Left kidney (tissue), 2 donors: Measurements from ENCODE around the gene RGS16. TPM values are rescaled to one million over a fixed set of nuclear protein-coding genes. Genes with fewer than 3 reads are reported as not detected.

Experiments used
- DNase-seq: peaks from one replicate; pipeline ENCODE4 v3.0.0-alpha.2; 2013
- polyA plus RNA-seq: library from polyadenylated mRNA; unstranded; fragments of 120-200 nt; gene quantifications from one replicate; pipeline ENCODE4 v1.2.1, GENCODE V29; 2013; ENCODE audit not compliant: insufficient read length

The RGS16 gene
- polyA plus RNA-seq, 1 donor, result 0.96 TPM

DNA sequence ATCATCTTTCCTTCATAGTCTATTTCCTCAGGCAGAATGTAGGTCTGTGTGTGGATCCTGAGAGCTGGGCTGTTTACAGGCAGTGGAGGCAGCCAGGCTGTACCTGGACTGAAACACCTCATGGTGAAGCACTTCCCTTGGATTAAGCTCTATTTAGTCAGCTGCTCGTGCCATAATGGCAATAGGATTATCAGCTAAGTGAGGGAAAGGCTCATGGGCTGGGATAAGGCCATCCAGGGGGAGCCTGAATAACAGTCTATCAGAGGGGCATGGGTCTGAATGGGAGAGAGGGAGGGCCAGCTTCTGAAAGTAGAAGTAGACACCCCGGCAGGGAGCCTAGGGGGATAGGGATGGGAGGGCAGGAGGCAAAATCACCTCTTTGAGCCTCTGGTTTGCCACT lies 23.5 kb downstream of the RGS16 start:
- DNase-seq, result no peak

DNA sequence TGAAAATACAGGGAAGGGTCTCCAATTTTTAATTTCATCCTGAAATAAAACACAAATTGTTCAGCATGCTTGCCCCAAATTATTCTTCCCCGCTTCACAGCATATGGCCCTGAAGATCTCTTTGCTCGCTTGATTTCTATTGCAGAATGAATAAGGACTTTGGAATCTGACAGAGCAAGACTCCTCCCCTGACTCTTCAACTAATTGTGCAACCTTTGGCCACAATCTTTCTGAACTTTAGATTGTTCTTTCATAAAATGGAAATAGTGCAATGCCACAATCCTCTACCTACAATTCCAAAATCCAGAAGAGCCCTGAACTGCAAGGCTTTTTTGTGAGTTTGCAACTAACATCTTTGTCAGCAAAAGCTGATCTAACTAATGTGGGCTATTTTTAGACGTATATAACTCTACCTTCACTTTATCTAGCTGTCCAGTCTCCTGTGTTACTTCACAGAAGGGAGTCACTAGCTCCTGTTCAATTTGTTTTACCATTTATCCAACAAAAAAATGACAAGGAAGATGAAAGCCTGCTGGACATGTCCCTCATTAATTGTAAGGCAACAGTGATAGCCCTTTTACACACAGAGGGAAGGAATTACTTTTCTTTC lies 28.5 kb downstream of the RGS16 start:
- DNase-seq, result no peak

DNA sequence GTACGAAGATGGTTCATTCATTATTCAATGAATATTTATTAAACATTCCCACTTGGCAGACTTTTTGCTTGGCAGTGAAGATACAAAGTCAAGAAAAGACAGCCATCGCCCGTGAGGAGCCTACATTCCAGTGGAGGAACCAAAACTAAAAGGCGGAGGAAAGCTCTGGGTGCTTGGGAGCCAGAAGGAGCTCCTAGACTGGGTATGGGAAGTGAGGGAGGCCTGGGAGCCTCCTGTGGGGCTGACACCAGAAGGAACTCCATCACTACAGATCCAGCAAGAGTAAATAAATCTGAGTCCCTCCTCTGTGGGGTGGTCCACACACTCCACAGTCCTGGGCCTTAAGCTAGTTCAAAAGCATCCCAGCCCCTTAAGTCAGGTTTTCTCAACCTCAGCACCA lies 30.0 kb downstream of the RGS16 start:
- DNase-seq, result no peak

DNA sequence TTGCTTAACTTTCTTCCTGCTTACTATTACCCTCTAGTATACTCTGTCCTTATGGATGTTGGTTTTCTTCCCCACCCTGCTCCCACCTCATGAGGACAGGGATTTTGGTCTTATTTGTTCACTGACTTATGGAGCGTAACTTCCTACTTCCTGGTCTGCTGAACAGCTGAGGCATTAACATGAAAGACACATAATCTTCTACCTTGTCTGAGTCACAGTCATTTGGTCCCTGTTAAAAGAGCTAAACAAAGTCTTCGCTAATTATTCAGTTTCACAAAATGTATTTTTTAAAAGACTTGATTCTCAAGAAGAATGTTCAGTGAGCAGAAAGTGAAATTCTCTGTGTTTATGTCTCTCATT lies 33.6 kb downstream of the RGS16 start:
- no peak for DNase-seq

DNA sequence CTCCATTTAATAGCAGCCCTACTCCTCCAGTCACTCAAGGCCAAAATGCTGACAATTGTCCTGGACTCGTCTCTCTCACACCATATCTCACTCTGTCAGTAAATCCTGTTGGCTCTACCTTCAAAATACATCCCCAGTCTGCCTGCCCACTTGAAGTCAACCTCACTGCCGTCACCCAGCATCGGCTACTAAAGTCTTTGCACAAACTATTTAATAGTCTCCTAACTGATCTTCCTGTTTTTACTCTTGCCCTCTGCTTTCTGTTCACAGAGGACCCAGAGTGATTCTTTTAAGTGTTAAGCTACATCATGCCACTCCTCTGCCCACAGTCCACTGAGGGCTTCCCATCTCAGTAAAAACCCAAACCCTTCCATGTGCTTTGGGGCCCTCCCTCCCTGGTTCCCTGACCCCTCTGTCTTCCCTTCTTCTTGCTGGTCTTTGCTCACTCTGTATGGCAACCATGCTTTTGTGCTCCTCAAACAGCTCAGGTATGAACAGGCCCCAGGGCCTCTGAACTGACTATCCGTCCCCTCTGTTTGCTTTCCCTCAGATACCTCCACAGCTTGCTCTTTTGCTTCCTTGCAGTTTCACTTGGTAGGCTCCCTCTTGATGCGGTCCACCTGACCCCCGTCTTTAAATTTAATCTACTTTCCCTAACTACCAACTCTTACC lies 34.1 kb downstream of the RGS16 start:
- no peak for DNase-seq

DNA sequence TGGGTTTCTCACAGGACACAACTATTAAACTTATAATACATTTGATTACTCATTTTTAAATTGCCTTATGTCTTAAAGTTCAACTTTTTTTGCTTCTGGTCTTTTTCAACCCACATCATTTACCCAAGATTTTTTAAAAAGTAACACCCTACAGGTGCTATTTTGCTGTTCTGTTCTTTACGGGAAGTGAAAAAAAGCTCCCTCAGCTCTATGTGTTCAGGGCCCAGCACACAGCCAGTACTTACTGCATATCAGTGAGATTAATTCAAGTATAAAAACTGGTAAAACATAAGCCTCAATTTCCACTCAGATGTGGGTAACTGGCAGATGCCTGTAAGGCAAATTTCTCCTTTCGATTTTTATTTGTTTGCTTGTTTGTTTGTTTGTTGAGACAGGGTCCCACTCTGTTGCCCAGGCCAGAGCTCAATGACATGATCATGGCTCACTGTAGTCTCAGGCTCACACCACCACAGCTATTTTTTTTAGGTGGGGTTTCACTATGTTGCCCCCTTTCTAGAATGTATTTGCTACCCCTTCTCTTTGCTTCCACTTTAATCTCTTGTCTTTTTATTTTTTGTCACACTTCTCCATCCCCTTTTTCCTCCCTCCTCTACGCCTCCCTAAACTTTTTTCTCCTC lies 35.4 kb downstream of the RGS16 start:
- no peak for DNase-seq

DNA sequence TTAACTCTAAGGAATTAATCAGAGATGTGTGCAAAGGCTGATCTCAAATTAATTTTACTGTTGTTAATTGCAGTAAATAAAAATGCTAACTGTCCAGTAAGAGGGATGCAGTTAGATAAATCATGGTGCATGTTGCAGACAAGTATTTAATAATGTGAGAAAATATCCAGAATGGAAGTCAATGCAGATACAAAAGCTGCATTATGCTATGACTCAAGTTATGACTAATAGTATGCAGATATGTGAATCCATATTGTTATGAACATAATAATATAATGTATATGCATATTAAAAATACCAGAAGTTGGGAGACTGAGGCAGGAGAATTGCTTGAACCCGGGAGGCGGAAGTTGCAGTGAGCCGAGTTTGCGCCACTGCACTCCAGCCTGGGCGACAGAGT lies 36.6 kb downstream of the RGS16 start:
- DNase-seq, result no peak

DNA sequence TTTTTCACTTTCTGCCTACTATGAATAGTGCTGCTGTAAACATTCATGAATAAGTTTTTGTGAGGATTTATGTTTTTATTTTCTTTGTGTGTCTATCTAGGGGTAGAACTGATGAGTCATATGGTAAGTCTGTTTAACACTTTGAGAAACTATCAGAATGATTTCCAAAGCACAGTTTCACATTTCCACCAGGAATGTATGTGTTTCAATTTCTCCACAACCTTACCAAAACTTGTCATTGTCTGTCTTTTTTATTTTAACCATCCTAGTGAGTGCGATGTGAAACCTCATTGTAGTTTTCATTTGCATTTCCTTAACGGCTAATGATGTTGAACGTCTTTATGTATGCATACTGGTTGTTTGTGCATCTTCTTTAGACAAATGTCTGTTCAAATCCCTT lies 38.7 kb downstream of the RGS16 start:
- no peak for DNase-seq

DNA sequence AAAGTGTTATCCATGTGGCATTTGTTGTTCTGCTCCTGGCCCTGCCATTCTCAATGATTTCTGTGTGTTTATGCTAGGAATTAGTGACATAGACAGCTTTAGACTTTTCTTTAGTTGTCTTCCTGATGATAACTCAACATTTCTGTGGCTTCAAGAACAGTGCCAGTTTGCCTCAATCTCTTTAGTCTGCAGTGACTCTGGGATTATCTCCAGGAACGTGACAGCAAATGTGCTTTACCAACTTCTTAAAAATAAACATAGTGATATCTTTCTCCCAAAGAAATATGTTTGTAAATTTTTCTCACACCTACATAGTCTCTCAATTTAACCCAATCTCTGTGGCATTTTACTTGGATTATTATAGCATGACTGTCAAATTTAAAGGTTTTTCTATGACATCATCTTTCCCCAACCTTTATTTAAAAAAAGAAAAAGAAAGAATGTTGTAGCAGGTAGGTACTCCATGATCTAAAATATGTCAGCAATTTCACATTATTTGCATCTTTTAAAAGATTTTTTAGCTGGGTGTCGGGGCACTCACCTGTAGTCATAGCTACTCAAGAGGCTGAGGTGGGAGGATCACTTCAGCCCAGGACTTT lies 39.7 kb downstream of the RGS16 start:
- DNase-seq, result no peak

DNA sequence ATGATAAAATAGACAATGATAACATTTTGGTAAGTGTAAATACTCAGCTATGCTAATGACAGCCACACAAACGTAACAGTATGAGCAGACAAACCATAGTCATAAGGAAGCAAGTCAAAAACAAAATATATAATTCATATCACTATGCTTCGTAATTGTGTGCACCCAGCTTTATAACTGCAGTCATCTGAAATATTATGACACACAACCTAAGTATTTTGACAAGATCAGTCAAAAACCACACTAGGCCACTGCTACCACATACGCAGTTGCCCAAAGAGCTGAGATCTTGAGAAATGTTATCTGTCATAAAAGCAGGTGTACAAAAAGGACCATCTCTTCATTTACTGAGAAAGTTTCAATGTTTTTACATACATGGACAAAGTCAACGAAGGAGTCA lies 41.1 kb downstream of the RGS16 start:
- DNase-seq, result no peak

DNA sequence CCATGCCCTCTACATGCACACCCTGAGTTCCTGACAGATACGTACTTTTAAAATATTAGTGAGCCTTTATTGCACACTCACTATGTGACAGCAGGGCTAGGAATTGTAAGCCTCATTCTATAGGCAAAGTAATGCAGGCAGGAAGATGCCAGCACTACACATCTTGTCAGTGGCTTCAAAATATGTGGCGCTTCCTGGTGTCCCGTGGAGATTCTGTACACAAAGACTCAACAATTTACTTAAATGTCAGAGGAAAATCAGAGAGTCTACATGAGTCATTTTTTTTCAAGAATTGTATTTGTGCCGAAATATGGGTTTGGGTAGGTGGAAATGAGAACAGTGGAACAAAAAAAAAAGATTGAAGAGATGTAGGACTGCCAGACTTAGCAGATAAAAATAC lies 42.7 kb downstream of the RGS16 start:
- no peak for DNase-seq

DNA sequence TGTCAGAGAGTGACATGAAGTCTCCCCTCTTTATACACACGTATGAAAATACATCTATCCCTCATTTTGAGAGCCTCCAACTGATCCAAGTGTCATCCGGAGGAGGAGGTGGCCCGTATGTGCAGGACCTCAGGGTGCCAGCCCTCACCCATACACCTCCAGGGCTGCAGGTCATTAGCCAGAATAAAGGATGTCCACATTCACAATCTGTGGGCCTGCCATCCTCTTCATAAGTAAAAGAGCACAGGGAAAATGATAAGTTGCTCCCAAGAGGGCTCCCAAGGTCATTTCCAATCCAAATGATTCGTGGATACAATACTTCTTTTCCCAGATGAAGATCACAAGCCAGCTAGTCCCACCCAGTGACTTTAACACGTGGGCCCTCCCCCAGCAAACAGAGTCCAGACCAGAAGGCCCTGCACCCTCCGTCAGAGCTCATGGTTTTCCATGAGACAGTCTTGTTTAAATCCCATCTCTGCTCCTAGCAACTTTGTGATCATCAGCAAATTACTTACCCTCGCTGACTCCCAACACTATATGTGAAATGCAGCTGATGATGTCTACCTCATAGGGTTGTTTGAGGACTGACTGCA lies 43.7 kb downstream of the RGS16 start:
- no peak for DNase-seq

DNA sequence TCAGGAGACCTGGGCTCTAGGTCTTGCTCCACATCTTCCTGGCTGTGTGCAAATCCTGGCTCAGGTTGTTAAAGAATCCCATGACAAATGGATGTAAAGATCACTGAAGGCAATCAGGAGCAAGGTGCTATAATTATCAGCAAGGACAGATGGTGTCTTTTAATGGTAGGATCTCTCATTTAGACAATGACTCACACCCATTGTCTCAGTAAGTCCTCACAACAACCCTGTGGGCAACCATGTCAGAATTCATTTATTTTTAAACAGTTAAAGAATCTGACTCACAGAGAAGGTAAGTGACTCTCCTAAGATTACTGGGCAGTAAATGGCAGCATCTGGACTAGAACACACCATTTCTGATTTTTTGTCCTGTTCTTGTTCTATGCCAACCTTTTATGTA lies 47.9 kb downstream of the RGS16 start:
- no peak for DNase-seq

DNA sequence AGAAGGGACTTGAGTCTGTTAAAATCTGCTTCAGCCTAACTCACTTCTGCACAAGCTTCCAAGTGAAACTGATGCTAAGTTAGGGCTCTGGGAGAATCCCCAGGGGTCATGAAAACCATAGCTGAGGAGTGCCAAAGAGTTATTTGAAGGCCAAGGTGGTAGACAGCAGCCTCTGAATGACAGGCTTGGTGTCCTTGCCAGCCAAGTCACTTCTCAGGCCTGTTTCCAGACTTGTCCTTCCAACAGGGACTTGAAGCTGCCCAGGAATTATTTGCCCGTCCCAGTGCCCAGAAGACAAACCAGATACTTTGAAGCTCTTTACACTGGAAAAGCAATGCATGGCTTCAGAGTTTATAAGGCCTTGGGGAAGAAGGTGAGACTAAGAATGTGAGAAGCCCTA lies 48.7 kb downstream of the RGS16 start:
- no peak for DNase-seq

DNA sequence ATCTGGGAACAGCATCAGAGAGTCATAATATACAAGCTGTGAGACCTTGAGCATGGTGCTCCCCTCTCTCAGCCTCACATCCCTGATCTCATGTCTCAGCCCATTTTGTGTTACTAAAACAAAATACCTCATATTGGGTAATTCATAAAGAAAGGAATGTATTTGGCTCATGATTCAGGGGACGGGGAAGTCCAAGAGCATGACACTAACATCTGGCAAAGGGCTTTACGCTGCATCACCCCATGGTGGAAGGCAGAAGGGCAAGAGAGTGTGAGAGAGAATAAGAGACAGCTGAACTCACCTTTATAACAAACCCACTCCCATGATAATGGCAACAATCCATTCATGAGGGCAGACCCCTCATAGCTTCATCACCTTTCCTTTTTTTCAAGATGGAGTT lies 51.7 kb downstream of the RGS16 start:
- DNase-seq, result no peak

DNA sequence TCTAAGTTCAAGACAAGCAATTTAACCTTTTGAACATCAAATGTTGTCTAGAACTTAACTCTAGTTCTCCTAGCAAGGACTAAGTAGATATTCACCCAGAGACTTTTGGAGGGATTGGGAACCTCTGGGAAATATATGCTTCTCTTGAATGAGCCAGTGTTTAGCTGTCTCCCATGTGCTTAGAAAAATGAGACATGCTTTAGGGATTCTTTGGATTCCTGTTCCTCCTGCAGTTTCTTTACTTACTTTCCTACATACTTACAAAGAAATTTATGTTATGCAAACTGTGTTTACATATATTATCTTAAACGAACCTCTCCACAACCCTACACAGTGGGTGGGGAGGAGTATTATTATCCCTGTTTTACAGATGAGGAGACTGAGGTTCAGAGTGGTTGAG lies 54.4 kb downstream of the RGS16 start:
- no peak for DNase-seq

DNA sequence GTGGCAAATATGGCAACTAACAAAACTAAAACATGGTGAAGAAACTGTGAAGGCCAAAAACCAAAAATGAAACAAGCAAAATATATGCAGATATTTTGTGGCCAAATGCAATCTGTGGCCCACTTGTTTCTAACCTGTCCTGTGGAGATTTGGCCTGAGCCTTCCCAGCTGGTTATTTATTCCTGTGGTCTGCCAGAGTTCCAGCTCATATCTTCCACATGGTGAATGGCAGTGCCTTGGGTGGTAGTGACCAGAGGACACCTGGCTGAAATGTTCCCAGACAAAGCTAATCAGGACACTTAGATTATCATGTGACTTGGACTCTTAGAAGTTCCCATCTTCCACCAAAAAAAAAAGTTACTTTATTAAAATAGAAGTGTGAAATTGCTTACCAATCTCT lies 54.8 kb downstream of the RGS16 start:
- DNase-seq, result no peak

Other genes starting within 250 kb of the RGS16 start
- 292 TPM for gene GLUL, start 212.6 kb downstream of the RGS16 start, polyA plus RNA-seq
- gene TEDDM1, start 203.7 kb downstream of the RGS16 start, polyA plus RNA-seq, result 0.20 TPM
- gene RGSL1, start 154.2 kb downstream of the RGS16 start, polyA plus RNA-seq, result not detected
- 12.7 TPM for gene RNASEL, start 15.1 kb downstream of the RGS16 start, polyA plus RNA-seq
- gene RGS8, start 80.2 kb upstream of the RGS16 start, polyA plus RNA-seq, result 0.12 TPM
- 9.0 TPM for gene NPL, start 185.4 kb upstream of the RGS16 start, polyA plus RNA-seq
- gene DHX9, start 235.0 kb upstream of the RGS16 start, polyA plus RNA-seq, result 298 TPM